ENCODE results near the gene JAKMIP1.

The JAKMIP1 gene

DNA sequence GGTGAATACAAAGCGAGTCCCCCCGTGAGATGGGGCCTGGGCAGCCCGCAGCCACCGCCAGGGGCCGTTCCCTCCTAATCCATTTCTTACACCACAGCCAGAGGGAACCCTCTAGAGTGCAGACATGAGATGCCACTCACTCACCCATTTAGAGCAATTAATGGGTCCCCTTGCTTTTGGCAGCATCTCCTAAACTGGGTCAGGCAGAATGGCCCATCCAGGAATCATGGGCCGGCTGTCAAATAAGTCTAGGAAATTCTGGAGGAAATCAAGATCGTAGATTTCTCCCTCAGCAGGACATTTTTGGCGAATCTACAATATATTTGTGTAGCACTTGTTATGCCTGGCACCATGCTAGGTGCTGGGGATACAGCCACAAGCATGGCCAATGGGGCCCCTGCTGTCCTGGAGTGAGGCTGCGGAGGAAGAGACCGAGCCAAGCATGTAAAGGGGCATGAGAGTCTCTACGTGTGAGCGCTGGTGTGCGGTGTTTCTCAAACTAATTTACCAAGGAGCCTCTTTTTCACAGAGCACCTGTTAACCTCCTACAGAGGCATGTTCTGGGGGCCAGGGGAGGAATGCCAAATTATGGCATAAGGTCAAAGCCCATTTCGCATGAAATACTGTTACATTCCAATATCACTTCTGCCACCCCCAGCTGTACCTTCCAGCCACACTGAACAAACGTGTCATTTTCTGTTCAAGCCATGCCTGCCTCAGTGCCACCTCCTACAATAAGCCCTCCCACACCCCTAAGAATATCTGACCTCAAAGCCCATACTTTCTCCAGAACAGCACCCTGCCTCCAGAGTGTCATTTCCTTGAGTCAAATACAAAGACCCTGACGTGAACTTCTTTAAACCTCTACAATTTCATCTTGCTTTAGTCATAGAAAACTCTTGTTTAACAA, 28.1 kb upstream of the JAKMIP1 start:
- Histone ChIP-seq H3K36me3 (ENCODE audit: control insufficient read depth in 2 of 2, insufficient read depth in 2 of 2, low read length in 2 of 2) (no peaks in the 10 kb centered on the region), H3K27ac (ENCODE audit: low read length) (no peak overlapping the region), H3K27me3 (ENCODE audit: control insufficient read depth in 1 of 2, insufficient read depth in 2 of 2, low read length in 2 of 2) (peaks cover 2 to 33% of the 10 kb centered on the region in 2 donors), H3K9me3 (ENCODE audit: control insufficient read depth in 2 of 2, low read length in 2 of 2) (no peaks in the 10 kb centered on the region), H3K4me3 (ENCODE audit: low read length in 2 of 2) (no peak overlapping the region), H3K4me1 (ENCODE audit: control insufficient read depth, insufficient read depth, low read length) (no peaks in the 10 kb centered on the region), H3K9ac (ENCODE audit: low read length in 2 of 2) (no peak overlapping the region)

DNA sequence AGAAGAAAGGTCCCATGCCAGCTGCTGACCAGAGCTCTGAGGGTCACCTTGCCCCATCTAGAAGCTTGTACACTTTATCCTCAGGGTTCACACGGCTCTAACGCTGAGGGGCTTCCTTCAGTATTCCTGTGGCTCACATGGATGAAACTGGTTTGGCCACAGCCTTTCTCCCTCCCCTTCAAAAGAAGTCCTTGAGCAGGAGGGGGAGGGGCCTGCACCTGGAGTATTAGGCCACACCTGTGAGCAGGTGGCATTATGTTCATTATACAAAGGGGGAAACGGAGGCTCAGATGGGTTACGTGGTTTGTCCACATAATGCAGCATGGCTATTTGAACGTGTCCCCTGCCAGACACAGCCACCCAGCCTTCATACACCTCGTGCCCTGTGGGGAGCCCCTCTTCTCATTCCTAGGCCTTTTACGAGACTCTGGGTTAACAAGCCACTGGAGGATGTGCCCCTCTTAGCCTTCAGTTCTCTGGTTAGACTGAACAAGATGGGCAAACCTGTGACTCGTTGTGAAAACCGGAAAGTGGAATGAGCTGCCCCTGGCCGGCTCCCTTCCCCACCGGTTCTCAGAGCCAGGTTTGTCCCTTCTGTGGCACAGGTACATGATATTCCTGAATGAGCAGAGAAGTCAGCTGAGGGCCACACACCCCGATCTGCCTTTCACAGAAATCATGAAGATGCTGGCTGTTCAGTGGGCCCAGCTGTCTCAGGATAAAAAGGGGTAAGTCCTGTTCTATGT, 27.2 kb upstream of the JAKMIP1 start:
- no peak overlapping the region for H3K27ac ChIP-seq (ENCODE audit: low read length)
- H3K27me3 ChIP-seq (ENCODE audit: control insufficient read depth in 1 of 2, insufficient read depth in 2 of 2, low read length in 2 of 2) = peaks cover 7 to 36% of the 10 kb centered on the region in 2 donors
- no peak overlapping the region for H3K9ac ChIP-seq (ENCODE audit: low read length in 2 of 2)
- H3K9me3 ChIP-seq (ENCODE audit: control insufficient read depth in 2 of 2, low read length in 2 of 2) = peaks cover 1 to 2% of the 10 kb centered on the region in 2 donors
- no peak overlapping the region for H3K4me3 ChIP-seq (ENCODE audit: low read length in 2 of 2)
- H3K4me1 ChIP-seq (ENCODE audit: control insufficient read depth, insufficient read depth, low read length) = no peaks in the 10 kb centered on the region
- no peaks in the 10 kb centered on the region for H3K36me3 ChIP-seq (ENCODE audit: control insufficient read depth in 2 of 2, insufficient read depth in 2 of 2, low read length in 2 of 2)

GRCh38 chr4:6226506-6226905, 26.2 kb upstream of the JAKMIP1 start:
- Histone ChIP-seq H3K9ac (ENCODE audit: low read length in 2 of 2) (no peak overlapping the region), H3K36me3 (ENCODE audit: control insufficient read depth in 2 of 2, insufficient read depth in 2 of 2, low read length in 2 of 2) (no peaks in the 10 kb centered on the region), H3K27ac (ENCODE audit: low read length) (no peak overlapping the region), H3K9me3 (ENCODE audit: control insufficient read depth in 2 of 2, low read length in 2 of 2) (peaks cover 3 to 5% of the 10 kb centered on the region in 2 donors), H3K4me1 (ENCODE audit: control insufficient read depth, insufficient read depth, low read length) (peaks cover 6% of the 10 kb centered on the region), H3K27me3 (ENCODE audit: control insufficient read depth in 1 of 2, insufficient read depth in 2 of 2, low read length in 2 of 2) (peaks cover 15 to 40% of the 10 kb centered on the region in 2 donors), H3K4me3 (ENCODE audit: low read length in 2 of 2) (no peak overlapping the region)

GRCh38 chr4:6225469-6225868, 25.1 kb upstream of the JAKMIP1 start:
- peaks cover 9% of the 10 kb centered on the region for H3K4me1 ChIP-seq (ENCODE audit: control insufficient read depth, insufficient read depth, low read length)
- H3K27ac ChIP-seq (ENCODE audit: low read length) = no peak overlapping the region
- H3K9ac ChIP-seq (ENCODE audit: low read length in 2 of 2) = no peak overlapping the region
- H3K9me3 ChIP-seq (ENCODE audit: control insufficient read depth in 2 of 2, low read length in 2 of 2) = peaks cover 3 to 5% of the 10 kb centered on the region in 2 donors
- no peaks in the 10 kb centered on the region for H3K36me3 ChIP-seq (ENCODE audit: control insufficient read depth in 2 of 2, insufficient read depth in 2 of 2, low read length in 2 of 2)
- peaks cover 20 to 51% of the 10 kb centered on the region in 2 donors for H3K27me3 ChIP-seq (ENCODE audit: control insufficient read depth in 1 of 2, insufficient read depth in 2 of 2, low read length in 2 of 2)
- H3K4me3 ChIP-seq (ENCODE audit: low read length in 2 of 2) = no peak overlapping the region

GRCh38 chr4:6224735-6225134, 24.4 kb upstream of the JAKMIP1 start:
- H3K27ac ChIP-seq (ENCODE audit: low read length) = no peak overlapping the region
- H3K4me3 ChIP-seq (ENCODE audit: low read length in 2 of 2) = no peak overlapping the region
- peaks cover 3 to 5% of the 10 kb centered on the region in 2 donors for H3K9me3 ChIP-seq (ENCODE audit: control insufficient read depth in 2 of 2, low read length in 2 of 2)
- peaks cover 21 to 54% of the 10 kb centered on the region in 2 donors for H3K27me3 ChIP-seq (ENCODE audit: control insufficient read depth in 1 of 2, insufficient read depth in 2 of 2, low read length in 2 of 2)
- H3K4me1 ChIP-seq (ENCODE audit: control insufficient read depth, insufficient read depth, low read length) = peaks cover 9% of the 10 kb centered on the region
- H3K9ac ChIP-seq (ENCODE audit: low read length in 2 of 2) = no peak overlapping the region
- no peaks in the 10 kb centered on the region for H3K36me3 ChIP-seq (ENCODE audit: control insufficient read depth in 2 of 2, insufficient read depth in 2 of 2, low read length in 2 of 2)

- no peaks in the 10 kb centered on the region for H3K36me3 ChIP-seq (ENCODE audit: control insufficient read depth in 2 of 2, insufficient read depth in 2 of 2, low read length in 2 of 2)
- H3K27ac ChIP-seq (ENCODE audit: low read length) = no peak overlapping the region
- H3K4me3 ChIP-seq (ENCODE audit: low read length in 2 of 2) = no peak overlapping the region
- peaks cover 9% of the 10 kb centered on the region for H3K4me1 ChIP-seq (ENCODE audit: control insufficient read depth, insufficient read depth, low read length)
- peaks cover 3 to 5% of the 10 kb centered on the region in 2 donors for H3K9me3 ChIP-seq (ENCODE audit: control insufficient read depth in 2 of 2, low read length in 2 of 2)
- H3K27me3 ChIP-seq (ENCODE audit: control insufficient read depth in 1 of 2, insufficient read depth in 2 of 2, low read length in 2 of 2) = peaks cover 25 to 46% of the 10 kb centered on the region in 2 donors
- no peak overlapping the region for H3K9ac ChIP-seq (ENCODE audit: low read length in 2 of 2)
Observed at GRCh38 chr4:6222761-6223292, 22.5 kb upstream of the JAKMIP1 start.

GRCh38 chr4:6221851-6222760, 21.8 kb upstream of the JAKMIP1 start:
- Histone ChIP-seq H3K9me3 (ENCODE audit: control insufficient read depth in 2 of 2, low read length in 2 of 2) (peaks cover 3 to 5% of the 10 kb centered on the region in 2 donors), H3K27me3 (ENCODE audit: control insufficient read depth in 1 of 2, insufficient read depth in 2 of 2, low read length in 2 of 2) (peaks cover 25 to 45% of the 10 kb centered on the region in 2 donors), H3K4me1 (ENCODE audit: control insufficient read depth, insufficient read depth, low read length) (peaks cover 9% of the 10 kb centered on the region), H3K4me3 (ENCODE audit: low read length in 2 of 2) (peak overlapping the region; percentile 64 to 70), H3K27ac (ENCODE audit: low read length) (no peak overlapping the region), H3K36me3 (ENCODE audit: control insufficient read depth in 2 of 2, insufficient read depth in 2 of 2, low read length in 2 of 2) (no peaks in the 10 kb centered on the region), H3K9ac (ENCODE audit: low read length in 2 of 2) (peak overlapping the region in 1 of 2 donors; percentile 40)

DNA sequence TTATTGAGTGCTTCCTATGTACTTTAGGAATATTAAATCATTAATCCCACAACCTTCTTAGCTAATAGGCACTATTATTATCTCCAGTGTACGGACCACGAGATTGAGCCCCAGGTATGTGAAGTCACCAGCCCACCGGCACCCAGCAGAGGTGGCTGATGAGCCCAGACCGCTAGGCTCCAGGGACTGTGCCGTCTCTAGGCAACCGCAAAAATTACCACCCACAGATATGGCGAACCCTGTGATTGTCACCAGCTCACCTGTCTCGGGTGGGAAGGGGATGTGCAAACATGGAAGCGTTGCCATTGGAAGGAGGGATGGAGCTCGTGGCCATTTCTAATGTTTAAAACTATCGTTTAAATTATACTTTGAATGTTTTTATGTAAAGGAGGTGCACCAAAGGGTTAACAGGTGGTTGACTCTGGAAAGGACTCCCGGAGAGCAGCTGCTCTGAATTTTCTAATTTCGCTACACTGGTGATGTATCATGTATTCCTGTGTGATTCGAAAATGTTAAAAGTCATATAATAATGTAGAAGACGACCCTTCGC, 21.0 kb upstream of the JAKMIP1 start:
- peaks cover 25 to 40% of the 10 kb centered on the region in 2 donors for H3K27me3 ChIP-seq (ENCODE audit: control insufficient read depth in 1 of 2, insufficient read depth in 2 of 2, low read length in 2 of 2)
- peaks cover 9% of the 10 kb centered on the region for H3K4me1 ChIP-seq (ENCODE audit: control insufficient read depth, insufficient read depth, low read length)
- H3K4me3 ChIP-seq (ENCODE audit: low read length in 2 of 2) = peak overlapping the region; percentile 64 to 70
- no peaks in the 10 kb centered on the region for H3K36me3 ChIP-seq (ENCODE audit: control insufficient read depth in 2 of 2, insufficient read depth in 2 of 2, low read length in 2 of 2)
- peak overlapping the region in 1 of 2 donors; percentile 40 for H3K9ac ChIP-seq (ENCODE audit: low read length in 2 of 2)
- no peak overlapping the region for H3K27ac ChIP-seq (ENCODE audit: low read length)
- peaks cover 3 to 5% of the 10 kb centered on the region in 2 donors for H3K9me3 ChIP-seq (ENCODE audit: control insufficient read depth in 2 of 2, low read length in 2 of 2)

- no peak overlapping the region for H3K27ac ChIP-seq (ENCODE audit: low read length)
- H3K27me3 ChIP-seq (ENCODE audit: control insufficient read depth in 1 of 2, insufficient read depth in 2 of 2, low read length in 2 of 2) = peaks cover 21 to 22% of the 10 kb centered on the region in 2 donors
- H3K9me3 ChIP-seq (ENCODE audit: control insufficient read depth in 2 of 2, low read length in 2 of 2) = peaks cover 6 to 8% of the 10 kb centered on the region in 2 donors
- H3K4me3 ChIP-seq (ENCODE audit: low read length in 2 of 2) = no peak overlapping the region
- no peaks in the 10 kb centered on the region for H3K36me3 ChIP-seq (ENCODE audit: control insufficient read depth in 2 of 2, insufficient read depth in 2 of 2, low read length in 2 of 2)
- no peak overlapping the region for H3K9ac ChIP-seq (ENCODE audit: low read length in 2 of 2)
- H3K4me1 ChIP-seq (ENCODE audit: control insufficient read depth, insufficient read depth, low read length) = peaks cover 9% of the 10 kb centered on the region
Observed at GRCh38 chr4:6217716-6218381, 17.5 kb upstream of the JAKMIP1 start.

All from stomach smooth muscle (tissue), 2 donors.